NCI-H187 treated with DMSO at 0.1 percent for 48 hours (cell line): ENCODE data around the gene ASIC3.

Experiments used
- DNase-seq: peaks from one replicate; lab custom pipeline; 2025; lab: John Stamatoyannopoulos, UW

The ASIC3 gene

DNA sequence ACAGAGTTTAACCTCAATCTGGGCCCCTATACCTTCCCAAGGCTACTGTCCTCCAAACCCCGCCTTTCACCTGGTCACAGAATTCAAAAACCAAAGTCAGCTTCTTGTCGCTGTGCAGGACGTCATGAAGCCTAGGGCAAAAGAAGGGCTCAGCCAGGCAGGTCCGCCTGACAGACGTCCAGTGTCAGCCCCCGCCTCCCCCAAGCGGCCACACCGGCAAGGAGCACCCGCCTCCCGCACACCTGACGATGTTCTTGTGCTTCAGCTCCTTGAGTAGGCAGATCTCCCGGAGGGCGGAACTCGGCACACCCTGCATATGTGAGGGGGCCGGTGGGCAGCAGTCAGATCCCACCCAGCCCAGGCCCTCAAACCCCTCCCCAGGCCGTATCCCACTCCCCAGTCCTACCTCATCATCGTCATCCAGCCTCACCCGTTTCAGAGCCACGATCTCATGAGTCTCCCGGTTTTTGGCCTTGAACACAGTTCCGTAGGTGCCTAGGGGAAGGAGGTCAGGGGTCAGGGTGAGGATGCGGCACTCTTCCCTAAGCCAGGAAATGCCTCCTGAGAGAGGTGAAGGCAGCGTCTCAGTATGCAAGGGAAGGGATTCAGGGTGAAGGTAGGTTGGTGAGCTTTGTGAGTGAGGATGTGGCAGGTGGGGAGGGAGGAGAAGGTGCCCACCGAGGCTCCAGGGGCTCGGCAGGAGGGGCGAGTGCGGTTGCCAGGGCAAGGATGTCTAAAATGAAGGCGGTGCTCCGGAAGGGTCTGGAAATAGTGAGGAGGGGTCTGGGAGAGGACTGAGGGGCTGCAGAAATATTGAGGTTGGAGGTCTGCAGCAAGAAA is 8.6 kb downstream of the ASIC3 start:
- no peak for DNase-seq

GRCh38 chr7:151057506-151057988 is 9.2 kb downstream of the ASIC3 start, which contains the start of gene CDK5:
CDK5 (minus strand) TSS chr7:151057897; CDS start chr7:151057848, 49 bp downstream.
- no peak for DNase-seq

DNA sequence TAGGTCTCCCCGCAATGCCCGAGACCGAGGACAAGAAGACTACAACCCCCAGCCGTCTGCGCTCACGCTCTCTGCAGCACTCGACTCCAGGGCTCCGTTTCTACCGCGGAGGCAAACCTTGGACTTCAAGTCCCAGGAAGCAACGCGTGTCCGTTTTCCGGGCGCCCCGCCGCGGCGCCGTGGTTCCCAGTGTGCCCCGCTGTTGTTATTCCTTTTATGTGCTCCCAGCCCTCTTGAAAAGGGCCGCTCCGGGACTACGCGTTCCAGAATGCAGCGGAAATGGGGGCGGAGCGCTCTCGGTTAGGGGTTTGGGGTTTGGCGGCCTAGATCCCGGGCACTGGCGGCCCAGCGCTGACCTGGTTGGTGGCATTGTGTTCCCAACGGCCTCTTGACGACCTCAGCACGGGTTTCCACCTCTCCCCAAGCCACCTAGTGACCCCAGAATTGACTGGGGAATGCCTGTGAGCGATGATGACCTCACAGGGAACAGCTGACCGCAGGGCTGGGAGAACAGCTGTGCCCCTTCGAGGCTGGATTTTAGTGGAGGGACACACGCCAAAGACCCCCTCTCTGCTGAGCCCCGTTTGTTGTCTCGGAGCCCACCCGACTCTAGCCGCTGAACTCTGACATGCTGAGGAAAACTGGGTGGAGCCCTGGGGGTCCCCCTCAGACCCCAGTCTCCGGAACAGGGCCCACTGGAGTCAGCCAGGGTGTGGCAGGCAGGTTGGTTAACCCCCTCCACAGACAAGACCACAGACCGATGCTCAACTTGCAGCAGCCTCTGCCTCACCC is 9.9 kb downstream of the ASIC3 start:
- DNase-seq = peak; percentile 99

DNA sequence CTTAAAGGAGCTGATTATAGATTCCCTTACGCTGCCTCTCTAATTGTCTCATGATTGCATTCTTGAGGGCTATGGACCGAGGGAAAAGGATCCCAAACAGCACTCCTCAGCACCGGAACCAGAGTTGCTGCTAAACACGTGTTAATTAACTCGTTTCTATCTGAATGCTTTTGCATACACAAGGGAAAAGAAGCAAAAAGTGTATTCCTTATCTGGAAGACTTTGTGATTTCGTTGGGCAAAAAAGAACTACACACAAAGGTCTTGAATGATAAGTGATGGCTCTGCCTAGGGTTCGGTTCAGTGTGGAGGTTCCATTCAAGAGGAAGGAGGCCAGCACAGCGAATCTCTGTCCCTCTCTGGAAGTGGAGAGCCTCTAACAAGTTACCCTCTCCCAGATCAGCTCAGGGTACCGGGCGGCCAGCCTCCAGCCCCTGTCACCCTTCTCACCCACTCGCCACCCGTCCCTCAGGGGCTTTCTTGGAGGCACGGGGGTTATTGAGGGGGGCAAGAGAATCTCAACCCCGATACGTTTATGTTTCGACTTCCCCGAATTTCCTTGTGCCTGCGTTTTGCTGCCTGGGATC is 10.5 kb downstream of the ASIC3 start:
- DNase-seq = no peak

GRCh38 chr7:151059367-151060112 is 11.2 kb downstream of the ASIC3 start, which contains the start of gene SLC4A2:
SLC4A2 (plus strand) TSS chr7:151059589; CDS start chr7:151061988, 2,399 bp downstream.
- no peak for DNase-seq

- DNase-seq = no peak
These were observed 11.7 kb downstream of the ASIC3 start for GRCh38 chr7:151060113-151060415.

DNA sequence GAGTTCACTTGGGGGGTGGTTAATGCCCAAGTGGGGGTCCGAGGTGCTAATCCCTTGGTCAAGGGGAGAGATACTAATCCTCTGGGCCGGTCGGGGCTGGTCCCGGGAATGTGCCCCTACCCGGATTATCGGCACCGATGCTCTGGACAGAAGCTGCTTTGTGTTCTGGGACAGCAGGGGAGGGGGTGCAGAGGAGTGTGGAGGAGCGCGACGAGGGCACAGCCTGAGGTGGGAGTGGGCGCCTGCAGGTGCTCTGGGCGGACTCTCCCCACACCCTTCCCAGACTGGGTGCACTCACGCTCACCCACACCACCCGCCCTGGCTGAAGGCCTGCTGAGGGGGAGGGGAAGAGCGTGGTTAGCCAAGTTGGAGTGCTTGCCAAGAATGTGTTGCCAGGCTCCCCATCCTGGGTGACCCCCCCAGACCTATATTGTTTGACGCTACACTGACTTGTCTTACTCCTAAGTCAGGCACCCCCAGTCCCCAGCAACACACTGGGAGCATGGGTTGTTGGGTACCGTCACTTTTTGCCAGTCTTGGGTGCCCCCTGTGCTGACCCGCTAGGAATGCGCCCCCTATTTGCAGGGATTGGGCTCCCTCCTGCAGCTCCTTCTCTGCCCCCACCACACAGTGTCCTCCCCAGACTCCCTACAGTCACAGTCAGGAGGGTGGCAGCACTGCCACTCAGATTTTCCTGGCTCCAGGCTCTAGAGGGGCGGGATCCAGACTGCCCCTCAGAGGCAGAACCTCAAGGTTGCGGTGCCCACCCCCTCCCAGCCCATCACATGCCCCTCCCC is 12.3 kb downstream of the ASIC3 start:
- DNase-seq = no peak

DNA sequence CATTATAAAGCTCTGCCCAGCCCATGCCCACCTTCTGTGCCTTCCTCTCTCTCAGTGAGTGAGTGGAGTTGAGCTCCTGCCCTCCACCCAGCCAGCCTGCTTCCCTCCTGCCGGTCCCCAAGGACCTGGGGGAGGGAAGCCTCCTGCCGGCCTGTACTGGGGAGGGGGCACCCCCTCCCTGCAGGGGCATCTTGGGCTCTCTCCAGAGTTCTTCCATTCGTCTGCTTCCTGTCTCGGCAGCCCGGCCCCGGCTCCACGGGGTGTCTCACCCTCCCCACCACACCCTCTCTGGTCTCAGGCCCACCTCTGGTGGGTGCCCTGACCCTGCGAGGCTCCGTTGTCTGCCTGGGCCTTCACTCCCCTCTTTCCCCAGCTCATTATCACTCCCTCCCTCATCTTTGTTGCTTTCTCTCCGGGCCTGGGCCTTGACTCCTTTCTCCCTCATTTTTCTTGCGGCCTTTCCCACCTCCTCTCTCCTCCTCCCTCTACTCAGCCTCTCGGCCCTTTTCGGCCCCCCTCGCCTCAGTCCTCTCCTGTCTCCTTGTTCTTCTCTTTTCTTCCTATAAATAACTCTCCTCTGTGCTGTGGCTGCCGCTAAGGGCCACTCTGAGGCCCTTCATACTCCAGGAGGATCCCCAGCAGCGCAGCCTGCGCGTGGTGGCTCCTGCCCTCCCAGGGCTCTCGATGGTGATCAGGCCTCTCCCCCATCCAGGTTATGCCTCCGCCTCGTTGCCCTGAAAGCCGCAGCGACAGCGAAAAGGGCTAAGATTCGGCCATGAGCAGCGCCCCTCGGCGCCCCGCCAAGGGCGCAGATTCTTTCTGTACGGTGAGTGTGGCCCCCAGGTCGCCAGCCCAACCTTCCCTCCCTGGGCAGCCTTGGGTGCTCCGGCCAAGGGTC is 13.1 kb downstream of the ASIC3 start:
- DNase-seq = peak; percentile 80

- DNase-seq = no peak
These were observed 13.7 kb downstream of the ASIC3 start for GRCh38 chr7:151062111-151062398.

DNA sequence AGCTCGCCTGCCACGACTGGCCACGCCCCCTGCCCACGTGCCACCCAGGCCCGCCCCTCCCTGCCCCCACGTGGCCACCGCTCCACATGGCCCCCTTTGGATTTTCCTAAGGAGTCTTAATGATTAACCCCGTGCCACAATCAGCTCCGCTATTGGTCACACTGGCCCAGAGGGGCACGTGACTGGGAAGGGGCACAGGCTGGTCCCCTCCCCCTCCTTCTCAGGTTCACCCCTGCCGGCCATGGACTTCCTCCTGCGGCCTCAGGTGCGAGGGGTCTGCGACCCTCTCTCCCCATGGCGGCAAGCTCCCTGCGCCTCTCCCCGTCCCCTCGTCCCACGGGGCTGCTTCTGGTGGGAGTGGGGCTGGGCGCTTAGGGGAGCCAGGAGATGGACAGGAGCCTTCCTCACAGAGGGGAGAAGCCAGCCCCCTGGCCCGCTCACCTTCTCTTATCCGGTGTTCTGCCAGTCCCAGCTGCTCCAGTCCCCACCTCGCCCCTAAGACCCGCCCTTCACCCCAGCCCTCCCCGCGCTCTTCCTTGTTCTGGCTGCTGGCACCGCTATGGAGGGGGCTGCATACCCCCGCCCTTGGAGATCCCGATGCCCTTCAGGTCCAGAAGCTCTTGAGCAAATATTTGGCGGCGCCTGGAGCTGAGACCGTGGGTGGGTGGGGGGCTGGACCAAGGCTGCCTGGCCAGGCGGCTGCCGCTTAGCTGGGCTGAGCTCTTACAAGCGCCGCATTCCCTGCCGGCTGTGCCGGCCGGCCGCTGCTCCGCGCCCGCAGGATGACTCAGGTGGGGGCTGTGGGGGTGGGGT is 14.3 kb downstream of the ASIC3 start:
- DNase-seq = no peak

DNA sequence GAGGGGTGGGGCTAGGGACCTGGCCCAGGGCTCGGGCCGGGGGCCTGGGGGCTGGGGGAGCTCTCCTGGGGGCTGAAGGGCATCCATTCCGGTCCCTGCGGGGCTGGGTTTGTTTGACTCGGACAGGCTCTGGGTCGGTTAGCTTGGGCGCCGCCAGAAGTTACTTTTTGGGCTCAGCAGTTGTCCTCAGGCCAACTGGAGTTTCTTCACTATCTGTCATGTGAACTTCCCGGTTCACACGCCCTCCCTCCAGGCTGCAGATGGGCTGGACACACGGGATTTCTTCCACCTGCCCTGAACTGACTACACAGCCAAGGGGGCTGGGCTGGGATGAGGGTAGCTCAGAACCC is 14.9 kb downstream of the ASIC3 start:
- DNase-seq = no peak

DNA sequence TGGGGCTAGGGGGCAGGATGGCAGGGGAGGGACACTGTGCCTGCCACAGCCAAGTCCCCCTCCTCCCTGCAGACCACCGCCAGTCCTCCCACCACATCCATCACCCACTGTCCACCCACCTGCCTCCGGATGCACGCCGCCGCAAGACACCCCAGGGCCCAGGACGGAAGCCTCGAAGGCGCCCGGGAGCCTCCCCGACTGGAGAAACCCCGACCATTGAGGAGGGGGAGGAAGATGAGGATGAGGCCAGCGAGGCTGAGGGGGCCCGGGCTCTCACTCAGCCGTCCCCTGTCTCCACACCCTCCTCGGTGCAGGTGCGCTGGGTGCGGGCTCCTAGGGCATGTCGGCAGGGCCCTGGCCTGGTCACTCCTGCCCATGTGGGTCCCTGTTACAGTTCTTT is 16.1 kb downstream of the ASIC3 start:
- DNase-seq = no peak

DNA sequence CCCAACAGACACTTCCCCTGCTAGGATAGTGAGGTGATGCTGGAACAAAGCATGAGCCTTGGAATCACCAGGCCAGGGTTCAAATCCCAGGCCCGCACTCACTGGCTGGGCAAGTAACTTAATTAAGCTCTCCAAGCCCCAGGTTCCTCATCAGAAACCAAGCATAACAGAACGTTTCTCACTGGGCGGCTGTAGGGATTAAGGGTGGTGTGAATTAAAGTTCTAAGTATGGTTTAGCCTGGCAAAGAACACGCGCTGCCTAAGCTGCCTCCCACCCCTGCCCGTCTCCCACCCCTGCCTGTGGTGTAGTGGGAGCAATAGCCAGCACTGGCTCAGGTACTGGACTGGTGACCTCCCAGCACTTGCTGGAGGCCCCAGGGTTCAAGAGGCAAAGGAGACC is 16.7 kb downstream of the ASIC3 start:
- no peak for DNase-seq

DNA sequence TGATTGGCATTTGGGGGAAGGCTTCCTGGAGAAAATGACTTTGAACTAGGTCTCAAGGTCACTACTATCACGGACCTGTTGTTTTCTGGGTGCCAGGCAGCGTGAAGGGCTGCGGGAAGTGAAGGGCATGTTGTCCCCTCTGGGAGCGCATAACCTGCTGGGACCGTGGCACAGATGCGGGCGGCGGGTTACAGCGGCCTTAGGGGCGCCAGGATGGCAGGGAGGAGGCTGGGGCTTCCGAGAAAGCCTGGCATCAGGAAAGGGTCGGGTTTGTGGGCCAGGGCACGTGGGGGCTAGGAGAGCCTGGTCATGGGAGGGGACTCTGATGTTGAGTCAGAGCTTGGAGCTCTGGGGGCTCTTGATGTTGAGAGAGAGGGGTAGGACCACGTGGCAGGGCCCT is 17.2 kb downstream of the ASIC3 start:
- no peak for DNase-seq

- DNase-seq = no peak
These were observed 18.1 kb downstream of the ASIC3 start for GRCh38 chr7:151066273-151066974.

- no peak for DNase-seq
These were observed 19.9 kb downstream of the ASIC3 start for GRCh38 chr7:151068069-151068773.

DNA sequence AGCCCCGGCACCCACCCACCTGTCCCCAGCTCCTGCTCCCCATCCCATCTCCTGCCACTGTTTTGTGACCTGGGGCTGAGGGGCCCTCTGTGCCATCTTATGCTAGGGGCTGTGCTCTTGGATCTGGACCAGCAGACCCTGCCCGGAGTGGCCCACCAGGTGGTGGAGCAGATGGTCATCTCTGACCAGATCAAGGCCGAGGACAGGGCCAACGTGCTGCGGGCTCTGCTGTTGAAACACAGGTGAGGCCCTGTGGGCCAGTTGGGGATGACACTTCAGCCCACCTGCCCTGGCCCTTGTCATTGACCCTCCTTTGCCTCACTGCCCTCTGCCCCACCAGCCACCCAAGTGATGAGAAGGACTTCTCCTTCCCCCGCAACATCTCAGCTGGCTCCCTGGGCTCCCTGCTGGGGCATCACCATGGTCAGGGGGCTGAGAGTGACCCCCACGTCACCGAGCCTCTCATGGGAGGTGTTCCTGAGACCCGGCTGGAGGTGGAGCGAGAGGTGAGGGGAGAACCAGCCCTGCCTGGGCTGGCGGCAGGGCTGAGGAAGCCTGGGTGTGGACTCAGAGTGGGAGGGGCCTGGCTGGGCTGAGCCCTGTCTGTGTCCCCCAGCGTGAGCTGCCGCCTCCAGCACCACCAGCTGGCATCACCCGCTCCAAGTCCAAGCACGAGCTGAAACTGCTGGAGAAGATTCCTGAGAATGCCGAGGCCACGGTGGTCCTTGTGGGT is 21.7 kb downstream of the ASIC3 start:
- DNase-seq = no peak

- DNase-seq = no peak
These were observed 22.2 kb downstream of the ASIC3 start for GRCh38 chr7:151070574-151070960.
